Right atrium auricular region (tissue), 2 donors: ENCODE results near the gene CDCA7L. TPM values are rescaled to one million over a fixed set of nuclear protein-coding genes. Genes with fewer than 3 reads are reported as not detected.

Source experiments
- DNase-seq: peaks from one replicate; pipeline ENCODE4 v3.0.0-alpha.2; 2019; ENCODE audit warnings: low spot score
- H3K27ac ChIP-seq, 2 donors: fragments of 200-600 bp; sonication (generic); 1 replicate in 1 of 2; 2 replicates in 1 of 2; pipeline ENCODE4 v1.5.1; 2016 to 2019
- H3K27me3 ChIP-seq, 2 donors: fragments of 200-600 bp; sonication (generic); one replicate each; pipeline versions ENCODE4 v1.5.1 to v1.6.0; 2017 to 2019
- H3K36me3 ChIP-seq: fragments of 200-600 bp; sonication (generic); one replicate; pipeline ENCODE4 v1.5.1; 2016
- H3K4me1 ChIP-seq, 2 donors: fragments of 200-600 bp; sonication (generic); one replicate each; pipeline versions ENCODE4 v1.5.1 to v1.6.0; 2017 to 2019
- H3K4me3 ChIP-seq, 2 donors: fragments of 200-600 bp; sonication (generic); 1 replicate in 1 of 2; 2 replicates in 1 of 2; pipeline ENCODE4 v1.5.1; 2017 to 2019; ENCODE audit warnings: mild to moderate bottlenecking in 1 of 2, moderate library complexity in 1 of 2
- H3K9me3 ChIP-seq, 2 donors: fragments of 200-600 bp; sonication (generic); one replicate each; pipeline ENCODE4 v1.5.1; 2019
- CTCF ChIP-seq, 2 donors: fragments of 200-600 bp; sonication (generic); IDR thresholded peaks; one replicate each; pipeline ENCODE4 v1.5.1; 2019; ENCODE audit warnings: antibody characterized with exemption in 2 of 2
- total RNA-seq, 2 donors: library from RNA; depleted of rRNA; stranded (reverse); fragments of >200 nt; gene quantifications; one replicate each; pipeline ENCODE4 v1.1.0, GENCODE V29; 2016

CDCA7L gene
- total RNA-seq, 2 donors from 2014 or later, result 32.4 to 48.9 TPM

- peaks cover 39% of the 10 kb centered on the region for H3K36me3 ChIP-seq
- H3K27ac ChIP-seq, result peak overlapping the region; percentile 6 to 75
- no peaks in the 10 kb centered on the region for H3K9me3 ChIP-seq
- no peak for TF ChIP-seq CTCF (IDR thresholded peaks at IDR 0.05)
- no peaks in the 10 kb centered on the region for H3K27me3 ChIP-seq
- H3K4me1 ChIP-seq, result peaks cover 0 to 14% of the 10 kb centered on the region in 2 donors
- H3K4me3 ChIP-seq, result no peak overlapping the region
- no peak for DNase-seq
These were observed 37.0 kb downstream of the CDCA7L start for GRCh38 chr7:21908746-21909145.

GRCh38 chr7:21903020-21903786 lies 42.5 kb downstream of the CDCA7L start:
- Histone ChIP-seq H3K4me3 (no peak overlapping the region), H3K4me1 (peaks cover 0 to 5% of the 10 kb centered on the region in 2 donors), H3K36me3 (peaks cover 77% of the 10 kb centered on the region), H3K27me3 (no peaks in the 10 kb centered on the region), H3K9me3 (no peaks in the 10 kb centered on the region), H3K27ac (peak overlapping the region in 1 of 2 donors; percentile 58)
- DNase-seq, result no peak
- no peak for TF ChIP-seq CTCF (IDR thresholded peaks at IDR 0.05)

- Histone ChIP-seq H3K9me3 (no peaks in the 10 kb centered on the region), H3K27ac (peak overlapping the region in 1 of 2 donors; percentile 58), H3K36me3 (peaks cover 69% of the 10 kb centered on the region), H3K4me3 (no peak overlapping the region), H3K27me3 (no peaks in the 10 kb centered on the region), H3K4me1 (peaks cover 0 to 5% of the 10 kb centered on the region in 2 donors)
- no peak for TF ChIP-seq CTCF (IDR thresholded peaks at IDR 0.05)
- no peak for DNase-seq
These were observed 43.5 kb downstream of the CDCA7L start for GRCh38 chr7:21902240-21902639.

- TF ChIP-seq CTCF (IDR thresholded peaks at IDR 0.05), result no peak
- Histone ChIP-seq H3K27me3 (no peaks in the 10 kb centered on the region), H3K36me3 (peaks cover 36% of the 10 kb centered on the region), H3K4me3 (no peak overlapping the region), H3K4me1 (peaks cover 0 to 5% of the 10 kb centered on the region in 2 donors), H3K9me3 (no peaks in the 10 kb centered on the region), H3K27ac (peak overlapping the region in 1 of 2 donors; percentile 6)
- no peak for DNase-seq
These were observed 47.3 kb downstream of the CDCA7L start for GRCh38 chr7:21898265-21898930.

GRCh38 chr7:21893401-21893800 lies 52.3 kb downstream of the CDCA7L start:
- H3K36me3 ChIP-seq, result no peaks in the 10 kb centered on the region
- no peaks in the 10 kb centered on the region for H3K27me3 ChIP-seq
- H3K27ac ChIP-seq, result no peak overlapping the region
- DNase-seq, result no peak
- no peak for TF ChIP-seq CTCF (IDR thresholded peaks at IDR 0.05)
- H3K4me1 ChIP-seq, result no peaks in the 10 kb centered on the region
- no peaks in the 10 kb centered on the region for H3K9me3 ChIP-seq
- no peak overlapping the region for H3K4me3 ChIP-seq
